ENCODE measurements around the gene PDZRN3. TPM values are rescaled to one million over a fixed set of nuclear protein-coding genes. Genes with fewer than 3 reads are reported as not detected.

PDZRN3 gene
- total RNA-seq, 1 experiment from 2014 or later, result 12.5 TPM

DNA sequence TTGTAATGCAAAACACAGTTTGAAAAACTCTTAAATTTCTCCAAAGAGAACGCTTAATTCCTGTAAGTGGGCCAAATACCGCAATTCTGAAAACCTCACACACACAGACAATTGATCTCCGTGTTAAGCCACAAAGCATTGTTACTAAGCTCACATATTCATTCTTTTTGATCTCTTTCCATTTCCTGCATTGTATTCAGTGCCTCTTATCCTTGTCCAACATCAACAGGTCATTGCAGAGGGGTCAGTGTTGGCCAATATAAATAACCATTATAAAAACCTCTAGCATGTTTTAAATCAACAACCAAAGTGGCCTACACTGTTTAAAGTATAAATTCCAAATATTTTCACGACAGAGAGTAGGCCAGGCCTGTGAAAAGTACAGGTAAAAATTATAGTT is 171.1 kb downstream of the PDZRN3 start:
- Mint-ChIP-seq H3K27ac (ENCODE audit: unreplicated experiment) (no peak overlapping the region), H3K27me3 (ENCODE audit: insufficient read depth, unreplicated experiment) (no peaks in the 10 kb centered on the region), H3K4me1 (ENCODE audit: low read depth, unreplicated experiment) (peaks cover 17% of the 10 kb centered on the region), H3K9me3 (ENCODE audit: unreplicated experiment) (no peaks in the 10 kb centered on the region), H3K36me3 (ENCODE audit: insufficient read depth, unreplicated experiment) (no peaks in the 10 kb centered on the region), H3K4me3 (ENCODE audit: unreplicated experiment) (no peak overlapping the region)
- intact Hi-C loops (cut with micrococcal nuclease; ENCODE audit: unreplicated experiment), result loop anchor here (5.0 kb wide), 1 partner anchor 351 kb away; no protein-coding TSS in a partner anchor
- no peak for DNase-seq
- Histone ChIP-seq H3K4me3 (ENCODE audit: low read depth, low read length) (no peak overlapping the region), H3K27me3 (replicated peaks; ENCODE audit: control insufficient read depth, insufficient read depth, low read length) (no peaks in the 10 kb centered on the region), H3K4me1 (peaks cover 21% of the 10 kb centered on the region), H3K36me3 (ENCODE audit: control insufficient read depth, insufficient read depth, low read length) (no peaks in the 10 kb centered on the region), H3K9me3 (no peaks in the 10 kb centered on the region)
- TF ChIP-seq, protein P1, sequence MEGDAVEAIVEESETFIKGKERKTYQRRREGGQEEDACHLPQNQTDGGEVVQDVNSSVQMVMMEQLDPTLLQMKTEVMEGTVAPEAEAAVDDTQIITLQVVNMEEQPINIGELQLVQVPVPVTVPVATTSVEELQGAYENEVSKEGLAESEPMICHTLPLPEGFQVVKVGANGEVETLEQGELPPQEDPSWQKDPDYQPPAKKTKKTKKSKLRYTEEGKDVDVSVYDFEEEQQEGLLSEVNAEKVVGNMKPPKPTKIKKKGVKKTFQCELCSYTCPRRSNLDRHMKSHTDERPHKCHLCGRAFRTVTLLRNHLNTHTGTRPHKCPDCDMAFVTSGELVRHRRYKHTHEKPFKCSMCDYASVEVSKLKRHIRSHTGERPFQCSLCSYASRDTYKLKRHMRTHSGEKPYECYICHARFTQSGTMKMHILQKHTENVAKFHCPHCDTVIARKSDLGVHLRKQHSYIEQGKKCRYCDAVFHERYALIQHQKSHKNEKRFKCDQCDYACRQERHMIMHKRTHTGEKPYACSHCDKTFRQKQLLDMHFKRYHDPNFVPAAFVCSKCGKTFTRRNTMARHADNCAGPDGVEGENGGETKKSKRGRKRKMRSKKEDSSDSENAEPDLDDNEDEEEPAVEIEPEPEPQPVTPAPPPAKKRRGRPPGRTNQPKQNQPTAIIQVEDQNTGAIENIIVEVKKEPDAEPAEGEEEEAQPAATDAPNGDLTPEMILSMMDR (IDR thresholded peaks at IDR 0.05; ENCODE audit: insufficient read depth in 1 of 2, low read depth in 1 of 2, low read length in 1 of 2, severe bottlenecking in 1 of 2, unreplicated experiment in 1 of 2), result no peak
- BruUV-seq (replicated peaks), result no TSS peak
- CTCF ChIA-PET, result no interaction called here
- POLR2A ChIA-PET, result no interaction called here

DNA sequence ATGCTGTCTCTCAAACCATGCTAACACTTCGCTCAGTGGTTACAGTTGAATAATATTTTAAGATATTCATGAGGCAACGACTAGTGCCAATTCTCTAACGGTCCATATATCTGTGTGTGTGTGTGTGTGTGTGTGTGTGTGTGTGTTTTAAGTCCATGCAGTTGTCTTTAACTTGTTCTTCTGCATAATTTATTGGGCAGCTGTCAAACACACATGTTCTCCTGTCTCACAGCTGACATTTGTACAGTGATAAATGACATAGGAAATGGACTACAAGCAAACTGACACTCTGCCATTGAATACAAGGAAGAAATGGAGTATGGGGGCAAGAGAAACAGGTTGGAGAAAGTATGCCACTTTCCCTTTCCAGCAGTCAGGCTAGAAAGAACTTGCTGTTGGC is 172.0 kb downstream of the PDZRN3 start:
- Mint-ChIP-seq H3K4me3 (ENCODE audit: unreplicated experiment) (no peak overlapping the region), H3K27ac (ENCODE audit: unreplicated experiment) (no peak overlapping the region), H3K36me3 (ENCODE audit: insufficient read depth, unreplicated experiment) (no peaks in the 10 kb centered on the region), H3K9me3 (ENCODE audit: unreplicated experiment) (no peaks in the 10 kb centered on the region), H3K27me3 (ENCODE audit: insufficient read depth, unreplicated experiment) (no peaks in the 10 kb centered on the region), H3K4me1 (ENCODE audit: low read depth, unreplicated experiment) (peaks cover 17% of the 10 kb centered on the region)
- Histone ChIP-seq H3K4me3 (ENCODE audit: low read depth, low read length) (no peak overlapping the region), H3K4me1 (peaks cover 21% of the 10 kb centered on the region), H3K36me3 (ENCODE audit: control insufficient read depth, insufficient read depth, low read length) (no peaks in the 10 kb centered on the region), H3K27me3 (replicated peaks; ENCODE audit: control insufficient read depth, insufficient read depth, low read length) (no peaks in the 10 kb centered on the region), H3K9me3 (no peaks in the 10 kb centered on the region)
- BruUV-seq (replicated peaks), result no TSS peak
- ChIA-PET POLR2A (no interaction called here), CTCF (no interaction called here)
- TF ChIP-seq, protein P1 (IDR thresholded peaks at IDR 0.05; ENCODE audit: insufficient read depth in 1 of 2, low read depth in 1 of 2, low read length in 1 of 2, severe bottlenecking in 1 of 2, unreplicated experiment in 1 of 2), result no peak
- no peak for DNase-seq
- intact Hi-C loops (cut with micrococcal nuclease; ENCODE audit: unreplicated experiment), result loop anchor here (5.0 kb wide), 1 partner anchor 350 kb away; no protein-coding TSS in a partner anchor

DNA sequence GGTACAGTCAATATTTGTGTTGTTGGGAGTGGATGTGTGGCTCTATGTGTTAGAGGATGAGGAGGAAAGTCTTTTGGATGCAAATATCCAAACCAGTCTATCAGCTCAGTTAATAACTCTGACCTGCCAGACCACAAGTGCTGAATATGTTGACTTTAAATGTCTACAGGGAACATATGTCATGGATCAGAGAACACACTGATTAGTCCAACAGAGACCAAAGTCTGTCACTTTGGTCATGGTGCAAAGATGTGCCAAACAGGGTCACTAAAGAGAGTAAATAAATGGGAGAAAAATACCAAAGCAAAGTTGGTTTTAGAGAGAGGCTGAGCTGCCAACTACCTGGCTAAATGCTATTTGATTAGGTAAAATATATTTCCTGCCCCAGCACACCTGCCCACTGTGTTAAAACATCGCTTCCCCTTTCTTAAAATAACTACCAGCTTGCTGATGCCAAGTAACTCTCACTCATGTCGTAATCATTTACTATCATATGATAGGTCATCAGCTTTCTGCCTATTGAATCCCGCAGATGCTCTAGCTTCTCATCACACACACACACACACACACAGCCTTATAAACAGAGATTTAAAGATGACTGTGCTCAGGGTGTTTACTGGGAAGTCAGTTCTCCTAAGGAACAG is 173.3 kb downstream of the PDZRN3 start:
- intact Hi-C loops (cut with micrococcal nuclease; ENCODE audit: unreplicated experiment), result loop anchor here (5.0 kb wide), 1 partner anchor 349 kb away; no protein-coding TSS in a partner anchor
- Histone ChIP-seq H3K4me3 (ENCODE audit: low read depth, low read length) (no peak overlapping the region), H3K27me3 (replicated peaks; ENCODE audit: control insufficient read depth, insufficient read depth, low read length) (no peaks in the 10 kb centered on the region), H3K4me1 (peaks cover 21% of the 10 kb centered on the region), H3K36me3 (ENCODE audit: control insufficient read depth, insufficient read depth, low read length) (no peaks in the 10 kb centered on the region), H3K9me3 (no peaks in the 10 kb centered on the region)
- no peaks in the 10 kb centered on the region for H3K27me3 Mint-ChIP-seq (ENCODE audit: insufficient read depth, unreplicated experiment)
- H3K4me1 Mint-ChIP-seq (ENCODE audit: low read depth, unreplicated experiment), result peaks cover 17% of the 10 kb centered on the region
- H3K36me3 Mint-ChIP-seq (ENCODE audit: insufficient read depth, unreplicated experiment), result no peaks in the 10 kb centered on the region
- TF ChIP-seq, protein P1 (IDR thresholded peaks at IDR 0.05; ENCODE audit: insufficient read depth in 1 of 2, low read depth in 1 of 2, low read length in 1 of 2, severe bottlenecking in 1 of 2, unreplicated experiment in 1 of 2), result no peak
- no peaks in the 10 kb centered on the region for H3K9me3 Mint-ChIP-seq (ENCODE audit: unreplicated experiment)
- H3K4me3 Mint-ChIP-seq (ENCODE audit: unreplicated experiment), result no peak overlapping the region
- no peak for DNase-seq
- ChIA-PET CTCF (interaction anchor here (0.6 kb wide), 1 partner anchor 192 kb away, joined by 10 read pairs; no protein-coding TSS in a partner anchor), POLR2A (no interaction called here)
- H3K27ac Mint-ChIP-seq (ENCODE audit: unreplicated experiment), result no peak overlapping the region
- no TSS peak for BruUV-seq (replicated peaks)
